SHP77 (cell line): Measurements from ENCODE around the gene SPAG7.
"Not testable (repeated sequence)": the region's sequence is repeated elsewhere in the genome, so short reads cannot be mapped to it uniquely, and the experiment has no call there.

Experiments used
- DNase-seq, 2 experiments: peaks; one replicate each; lab custom pipeline; 2025; lab: John Stamatoyannopoulos, UW

Gene SPAG7

DNA sequence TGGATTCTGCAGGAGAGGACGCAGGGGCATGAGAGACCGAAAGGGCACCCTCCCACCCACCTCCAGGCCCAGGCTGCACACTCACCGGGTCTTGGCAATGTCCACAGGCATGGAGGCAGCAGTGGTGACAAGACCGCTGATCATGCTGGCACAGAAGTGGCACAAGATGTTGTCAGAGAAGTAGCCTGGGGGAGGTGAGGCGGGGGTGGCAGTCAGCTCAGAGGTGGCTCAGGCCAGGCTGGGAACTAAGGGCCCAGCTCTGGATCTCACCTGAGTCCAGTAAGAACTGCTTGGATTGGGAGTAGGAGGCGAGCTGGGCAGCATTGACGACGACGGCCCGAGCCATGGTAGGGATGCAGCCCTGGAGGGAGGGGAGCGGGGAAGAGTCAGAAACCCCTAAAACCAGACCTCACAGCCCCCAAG lies 29.5 kb downstream of the SPAG7 start:
- no peak for DNase-seq

DNA sequence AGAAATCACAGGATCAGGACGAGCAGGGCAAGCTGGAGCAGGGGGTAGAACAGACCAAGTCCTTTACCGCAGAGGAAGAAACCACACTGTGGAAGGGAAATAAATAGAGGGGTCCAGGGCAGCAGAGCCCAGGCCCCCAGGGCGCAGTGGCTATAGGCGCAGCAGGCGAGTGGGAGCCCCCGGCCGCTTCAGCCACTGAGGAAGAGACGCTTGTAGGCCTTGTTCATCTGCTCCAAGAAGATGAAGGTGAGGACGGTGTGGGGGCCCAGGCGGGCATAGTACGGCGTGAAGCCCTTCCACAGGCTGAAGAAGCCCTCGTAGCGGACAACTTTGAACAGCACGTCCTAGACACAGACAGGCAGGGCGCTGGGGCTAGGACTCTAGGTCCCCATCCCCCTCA lies 30.1 kb downstream of the SPAG7 start:
- DNase-seq: no peak

DNA sequence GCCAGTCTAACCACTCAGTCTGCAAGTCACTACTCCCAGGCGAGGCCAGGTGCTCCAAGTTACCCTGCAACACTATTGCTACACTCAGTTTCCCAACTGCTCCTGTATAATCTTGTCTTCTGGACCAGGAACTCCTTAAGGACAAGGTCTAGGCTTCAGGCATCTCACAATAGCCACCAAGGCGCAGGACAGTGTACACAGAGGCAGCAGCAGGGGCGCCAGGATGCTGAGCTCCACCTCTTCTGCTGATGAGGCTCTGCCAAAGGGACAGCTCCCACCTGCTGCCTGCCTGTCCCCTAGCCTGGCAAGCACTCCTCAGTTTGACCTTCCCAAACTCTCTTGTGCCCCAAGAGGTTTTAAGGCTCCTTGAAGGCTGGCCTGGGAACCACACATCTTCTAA lies 31.2 kb downstream of the SPAG7 start:
- no peak for DNase-seq

DNA sequence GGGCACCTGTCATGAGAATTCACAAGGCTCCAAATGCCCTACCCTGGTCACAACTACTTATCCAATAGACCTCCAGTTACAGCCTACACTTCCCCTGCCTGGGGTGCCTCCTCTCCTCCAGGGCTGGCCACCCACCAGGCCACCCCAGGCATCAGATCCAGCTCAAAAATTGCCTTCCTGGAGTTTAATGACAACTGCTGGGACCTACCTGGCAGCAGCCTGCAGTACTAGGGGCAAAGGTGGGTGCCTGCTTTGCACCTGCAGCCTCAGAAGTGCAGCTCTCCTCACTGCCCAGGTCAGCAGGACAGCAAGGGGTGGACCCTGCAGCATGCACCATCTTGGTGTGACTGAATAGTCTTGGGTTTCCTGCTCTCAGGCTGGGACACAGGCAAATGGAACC lies 32.0 kb downstream of the SPAG7 start:
- DNase-seq: no peak

DNA sequence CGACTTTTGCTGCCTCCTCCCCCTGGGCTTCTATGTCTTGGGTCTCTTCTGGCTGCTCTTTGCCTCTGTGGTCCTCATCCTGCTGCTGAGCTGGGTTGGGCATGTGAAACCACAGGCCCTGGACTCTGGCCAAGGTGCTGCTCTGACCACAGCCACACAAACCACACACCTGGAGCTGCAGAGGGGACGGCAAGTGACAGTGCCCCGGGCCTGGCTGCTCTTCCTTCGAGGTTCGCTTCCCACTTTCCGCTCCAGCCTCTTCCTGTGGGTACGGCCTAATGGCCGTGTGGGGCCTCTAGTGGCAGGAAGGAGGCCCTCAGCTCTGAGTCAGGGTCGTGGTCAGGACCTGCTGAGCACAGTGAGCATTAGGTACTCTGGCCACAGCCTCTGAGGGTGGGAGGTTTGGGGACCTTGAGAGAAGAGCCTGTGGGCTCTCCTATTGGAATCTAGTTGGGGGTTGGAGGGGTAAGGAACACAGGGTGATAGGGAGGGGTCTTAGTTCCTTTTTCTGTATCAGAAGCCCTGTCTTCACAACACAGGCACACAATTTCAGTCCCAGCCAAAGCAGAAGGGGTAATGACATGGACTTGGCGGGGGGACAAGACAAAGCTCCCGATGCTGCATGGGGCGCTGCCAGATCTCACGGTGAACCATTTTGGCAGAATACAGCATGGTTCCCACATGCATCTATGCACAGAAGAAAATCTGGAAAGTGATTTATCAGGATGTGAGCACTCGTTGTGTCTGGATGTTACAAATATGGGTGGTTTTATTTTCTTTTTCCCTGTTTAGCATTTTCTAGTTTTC lies 33.2 kb downstream of the SPAG7 start:
- peak; percentile 62 to 75 for DNase-seq

DNA sequence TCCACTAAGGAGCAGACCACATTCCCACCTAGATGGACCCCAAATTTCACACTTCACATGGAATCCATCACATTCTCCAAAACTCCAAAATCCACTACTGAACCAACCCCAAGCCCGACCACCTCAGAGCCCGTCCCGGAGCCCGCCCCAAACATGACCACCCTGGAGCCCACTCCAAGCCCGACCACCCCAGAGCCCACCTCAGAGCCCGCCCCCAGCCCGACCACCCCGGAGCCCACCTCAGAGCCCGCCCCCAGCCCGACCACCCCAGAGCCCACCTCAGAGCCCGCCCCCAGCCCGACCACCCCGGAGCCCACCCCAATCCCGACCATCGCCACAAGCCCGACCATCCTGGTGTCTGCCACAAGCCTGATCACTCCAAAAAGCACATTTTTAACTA lies 34.0 kb downstream of the SPAG7 start:
- no peak for DNase-seq

DNA sequence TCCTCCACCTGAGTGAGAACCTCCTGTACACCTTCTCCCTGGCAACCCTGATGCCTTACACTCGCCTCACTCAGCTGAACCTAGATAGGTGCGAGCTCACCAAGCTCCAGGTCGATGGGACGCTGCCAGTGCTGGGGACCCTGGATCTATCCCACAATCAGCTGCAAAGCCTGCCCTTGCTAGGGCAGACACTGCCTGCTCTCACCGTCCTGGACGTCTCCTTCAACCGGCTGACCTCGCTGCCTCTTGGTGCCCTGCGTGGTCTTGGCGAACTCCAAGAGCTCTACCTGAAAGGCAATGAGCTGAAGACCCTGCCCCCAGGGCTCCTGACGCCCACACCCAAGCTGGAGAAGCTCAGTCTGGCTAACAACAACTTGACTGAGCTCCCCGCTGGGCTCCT lies 34.9 kb downstream of the SPAG7 start:
- no peak for DNase-seq

DNA sequence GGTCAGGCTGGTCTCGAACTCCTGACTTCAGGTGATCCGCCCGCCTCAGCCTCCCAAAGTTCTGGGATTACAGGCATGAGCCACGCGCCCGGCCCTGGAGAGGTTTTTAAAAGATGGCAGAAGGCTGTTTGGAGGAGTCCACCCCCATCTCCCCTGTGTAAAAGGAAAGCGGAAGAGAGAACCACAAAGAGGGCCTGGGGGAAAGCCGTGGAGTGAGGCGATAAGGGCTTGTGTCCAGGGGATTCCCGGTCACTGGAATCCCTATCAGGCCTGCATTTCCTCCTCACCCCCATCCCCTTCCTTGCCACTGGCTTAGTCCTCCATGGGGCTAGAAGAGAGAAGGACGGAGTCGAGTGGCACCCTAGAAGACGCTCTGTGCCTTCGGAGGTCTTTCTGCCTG lies 35.7 kb downstream of the SPAG7 start, which contains the start of gene GP1BA:
GP1BA (plus strand) TSS at position 315 of the 400 bp plus-strand sequence. CDS start 328 bp downstream, outside the sequence.
- no peak for DNase-seq

DNA sequence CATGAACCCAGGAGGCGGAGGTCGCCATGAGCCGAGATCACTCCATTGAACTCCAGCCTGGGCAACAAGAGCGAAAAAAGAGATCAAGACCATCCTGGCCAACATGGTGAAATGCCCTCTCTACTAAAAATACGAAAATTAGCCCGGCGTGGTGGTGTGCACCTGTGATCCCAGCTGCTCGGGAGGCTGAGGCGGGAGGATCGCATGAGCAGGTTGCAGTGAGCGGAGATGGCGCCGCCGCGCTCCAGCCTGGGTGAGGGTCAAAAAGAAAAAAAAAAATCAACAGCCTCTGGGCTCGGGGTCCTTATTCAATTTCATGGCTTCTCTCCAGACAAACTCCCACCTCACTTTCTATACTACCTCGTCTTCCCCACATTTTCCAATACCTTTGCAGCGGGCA lies 38.7 kb downstream of the SPAG7 start:
- DNase-seq: no peak

DNA sequence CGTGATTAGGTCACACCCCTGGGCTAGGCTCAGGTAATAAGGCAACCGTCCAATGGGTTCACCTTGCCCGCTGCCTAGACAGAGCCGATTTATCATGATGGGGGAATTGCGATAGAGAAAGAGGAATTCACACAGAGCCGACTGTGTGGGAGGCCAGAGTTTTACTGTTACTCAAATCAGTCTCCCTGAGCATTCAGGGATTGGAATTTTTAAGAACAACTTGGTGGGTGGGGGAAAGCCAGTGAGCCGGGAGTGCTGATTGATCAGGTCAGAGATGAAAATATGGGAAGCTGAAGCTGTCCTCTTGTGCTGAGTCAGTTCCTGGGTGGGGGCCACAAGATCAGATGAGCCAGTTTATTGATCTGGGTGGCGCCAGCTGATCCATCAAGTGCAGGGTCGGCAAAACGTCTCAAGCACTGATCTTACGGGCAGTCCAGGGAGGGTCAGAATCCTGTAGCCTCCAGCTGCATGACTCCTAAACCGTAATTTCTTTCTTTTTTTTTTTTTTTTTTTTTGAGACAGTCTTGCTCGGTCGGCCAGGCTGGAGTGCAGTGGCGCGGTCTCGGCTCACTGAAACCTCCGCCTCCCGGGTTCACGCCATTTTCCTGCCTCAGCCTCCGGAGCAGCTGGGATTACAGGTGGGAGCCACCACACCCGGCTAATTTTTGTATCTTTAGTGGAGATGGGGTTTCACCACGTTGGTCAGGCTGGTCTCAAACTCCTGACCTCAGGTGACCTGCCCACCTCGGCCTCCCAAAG lies 40.9 kb downstream of the SPAG7 start:
- DNase-seq: not testable (repeated sequence)

DNA sequence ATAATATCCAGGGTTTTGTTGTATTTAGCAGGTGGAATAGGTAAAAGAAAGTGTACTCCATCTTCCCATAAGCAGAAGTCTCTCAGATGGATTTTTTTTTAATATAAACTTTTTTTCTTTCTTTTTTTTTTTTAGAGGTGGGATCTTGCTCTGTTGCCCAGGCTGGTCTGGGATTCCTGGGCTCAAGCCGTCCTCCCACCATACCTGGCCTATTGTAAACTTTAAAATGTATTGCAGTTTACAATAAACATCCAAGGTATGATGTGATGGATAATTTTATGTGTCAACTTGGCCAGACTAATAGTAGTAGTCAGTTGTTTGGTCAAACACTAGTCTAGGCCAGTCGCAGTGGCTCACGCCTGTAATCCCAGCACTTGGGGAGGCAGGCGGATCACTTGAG lies 46.3 kb downstream of the SPAG7 start:
- no peak for DNase-seq

DNA sequence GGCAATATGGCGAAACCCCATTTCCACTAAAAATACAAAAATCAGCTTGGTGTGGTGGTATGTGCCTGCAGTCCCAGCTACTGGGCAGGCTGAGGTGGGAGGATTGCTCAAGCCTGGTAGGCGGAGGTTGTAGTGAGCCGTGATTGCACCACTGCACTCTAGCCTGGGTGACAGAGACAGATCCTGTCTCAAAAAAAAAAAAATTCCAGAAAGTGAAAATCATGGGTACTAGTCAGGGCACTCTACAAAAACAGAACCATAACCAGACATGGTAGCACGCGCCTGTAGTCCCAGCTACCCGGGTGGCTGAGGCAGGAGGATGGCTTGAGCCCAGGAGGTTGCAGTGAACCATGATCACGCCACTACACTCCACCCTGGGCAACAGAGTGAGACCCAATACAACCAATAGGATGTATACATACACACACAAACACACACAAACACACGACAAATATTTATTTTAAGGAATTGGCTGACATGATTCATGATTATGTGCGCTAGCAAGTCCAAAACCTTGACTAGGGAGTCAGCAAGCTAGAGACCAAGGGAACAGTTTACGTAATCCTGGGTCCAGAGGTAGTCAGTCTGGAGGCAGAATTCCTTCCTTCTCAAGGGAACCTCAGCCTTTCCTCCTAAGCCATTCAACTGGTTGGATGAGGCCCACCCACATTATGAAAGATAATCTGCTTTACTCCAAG lies 47.1 kb downstream of the SPAG7 start:
- no peak for DNase-seq

DNA sequence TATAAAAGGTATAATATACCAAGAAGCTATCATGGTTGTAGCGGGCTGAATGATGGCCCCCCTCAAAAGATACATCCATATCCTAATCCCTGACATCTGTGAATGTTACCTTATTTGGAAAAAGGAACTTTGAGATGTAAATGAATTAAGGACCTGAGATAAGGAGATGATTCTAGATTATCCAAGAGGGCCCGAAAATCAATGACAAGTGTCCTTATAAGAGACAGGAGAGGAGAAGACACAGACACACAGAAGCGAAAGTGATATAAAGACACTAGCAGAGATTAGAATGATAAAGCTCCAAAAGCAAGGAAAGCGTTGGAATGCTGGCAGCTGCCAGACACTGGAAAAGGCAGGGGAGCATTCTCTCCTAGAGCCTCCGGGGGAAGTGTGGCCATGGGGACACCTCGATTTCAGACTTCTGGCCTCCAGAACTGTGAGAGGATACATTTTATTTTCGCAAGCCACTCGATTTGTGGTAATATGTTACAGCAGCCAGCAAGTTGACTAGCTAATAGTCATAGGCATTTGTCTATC lies 48.0 kb downstream of the SPAG7 start:
- DNase-seq: no peak

DNA sequence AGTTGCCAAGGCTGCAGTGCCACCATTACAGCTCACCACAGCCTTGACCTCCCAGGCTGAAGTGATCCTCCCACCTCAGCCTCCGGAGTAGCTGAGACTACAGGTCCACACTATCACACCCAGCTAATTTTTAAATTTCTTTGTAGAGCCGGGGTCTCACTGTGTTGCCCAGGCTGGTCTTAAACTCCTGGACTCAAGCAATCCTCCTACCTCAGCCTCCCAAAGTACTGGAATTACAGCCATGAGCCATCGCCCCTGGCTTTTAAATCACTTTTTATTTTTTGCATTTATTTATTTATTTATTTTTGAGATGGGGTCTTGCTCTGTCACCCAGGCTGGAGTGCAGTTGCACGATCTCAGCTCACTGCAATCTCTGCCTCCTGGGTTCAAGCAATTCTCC lies 53.1 kb downstream of the SPAG7 start:
- DNase-seq: not testable (repeated sequence)

DNA sequence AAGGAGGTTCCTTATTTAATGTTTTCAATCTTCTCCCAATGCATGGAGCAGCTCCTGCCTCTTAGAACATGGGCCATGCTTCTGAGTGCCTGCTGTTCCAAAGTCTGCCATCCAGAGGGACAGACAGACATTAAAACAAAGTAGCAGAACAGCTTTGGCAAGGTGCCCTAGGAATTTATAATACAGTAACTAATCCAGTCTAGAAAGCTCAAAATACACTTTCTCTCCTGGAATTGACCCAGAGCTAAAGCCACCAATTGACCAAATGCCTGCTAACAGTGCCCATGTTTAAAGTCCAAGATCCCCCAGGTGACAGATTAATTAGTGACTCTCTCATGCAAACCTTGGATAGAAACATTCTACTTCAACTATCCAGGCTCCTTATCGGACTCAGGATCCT lies 53.6 kb downstream of the SPAG7 start:
- no peak for DNase-seq
